H7 (cell line): ENCODE data around the gene SFI1. TPM values are rescaled to one million over a fixed set of nuclear protein-coding genes. Genes with fewer than 3 reads are reported as not detected.
A peak's percentile ranks its signal among the peaks of the same experiment; 100 is the strongest.
"Not testable (repeated sequence)": the region's sequence is repeated elsewhere in the genome, so short reads cannot be mapped to it uniquely, and the experiment has no call there.

ENCODE experiments used
- DNase-seq: peaks from one replicate; pipeline ENCODE4 v3.0.0; 2012
- H3K27me3 ChIP-seq: 2 replicates; pipeline ENCODE4 v1.6.0; 2011; ENCODE audit warnings: mild to moderate bottlenecking, low read length; ENCODE audit not compliant: control insufficient read depth, insufficient read depth
- H3K36me3 ChIP-seq: replicated peaks from 2 replicates; pipeline ENCODE4 v1.5.1; 2011; ENCODE audit warnings: low read length; ENCODE audit not compliant: control insufficient read depth, insufficient read depth
- H3K4me3 ChIP-seq: 2 replicates; pipeline ENCODE4 v1.5.1; 2011; ENCODE audit warnings: low read depth, mild to moderate bottlenecking, control low read depth, low read length, moderate library complexity; ENCODE audit not compliant: insufficient read depth
- total RNA-seq: library from RNA; depleted of rRNA; stranded (reverse); fragments of >200 nt; shearing (Covaris generic); gene quantifications from 2 replicates; pipeline ENCODE4 v1.2.3, GENCODE V29; 2014; rRNA removed

The SFI1 gene
- total RNA-seq, 1 experiment from 2014 or later, result 8.5 TPM

DNA sequence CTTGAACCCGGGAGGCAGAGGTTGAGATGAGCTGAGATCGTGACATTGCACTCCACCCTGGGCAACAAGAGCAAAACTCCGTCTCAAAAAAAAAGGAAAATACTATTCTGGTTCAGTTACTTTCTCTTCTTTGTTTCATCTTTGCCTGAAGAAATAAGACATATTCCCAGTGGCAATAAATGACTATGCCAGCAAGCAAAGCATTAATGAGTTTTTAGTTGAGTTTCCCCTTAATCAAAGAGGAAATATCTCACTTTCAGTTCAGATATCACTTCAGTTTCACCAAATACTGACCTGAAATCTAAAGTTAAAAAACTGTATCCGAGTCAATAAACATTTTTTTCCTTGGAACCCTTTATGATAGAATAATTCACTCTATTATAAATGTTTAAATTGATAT is 155.3 kb downstream of the SFI1 start:
- no peak for DNase-seq
- peaks cover 5% of the 10 kb centered on the region for H3K36me3 ChIP-seq
- H3K4me3 ChIP-seq, result no peak overlapping the region
- H3K27me3 ChIP-seq, result no peaks in the 10 kb centered on the region

DNA sequence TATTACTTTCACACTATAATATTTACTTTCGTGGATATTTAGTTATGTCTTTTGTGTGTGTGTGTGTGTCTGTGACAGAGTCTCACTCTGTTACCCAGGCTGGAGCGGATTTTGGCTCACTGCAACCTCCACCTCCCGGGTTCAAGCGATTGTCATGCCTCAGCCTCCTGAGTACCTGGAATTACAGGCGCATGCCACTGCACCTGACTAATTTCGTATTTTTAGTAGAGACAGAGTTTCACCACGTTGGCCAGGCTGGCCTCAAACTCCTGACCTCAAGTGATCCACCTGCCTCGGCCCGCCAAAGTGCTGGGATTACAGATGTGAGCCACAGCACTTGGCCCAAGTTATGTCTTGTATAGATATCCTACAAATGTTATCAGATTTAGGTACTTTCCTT is 155.8 kb downstream of the SFI1 start:
- peaks cover 2% of the 10 kb centered on the region for H3K36me3 ChIP-seq
- no peaks in the 10 kb centered on the region for H3K27me3 ChIP-seq

DNA sequence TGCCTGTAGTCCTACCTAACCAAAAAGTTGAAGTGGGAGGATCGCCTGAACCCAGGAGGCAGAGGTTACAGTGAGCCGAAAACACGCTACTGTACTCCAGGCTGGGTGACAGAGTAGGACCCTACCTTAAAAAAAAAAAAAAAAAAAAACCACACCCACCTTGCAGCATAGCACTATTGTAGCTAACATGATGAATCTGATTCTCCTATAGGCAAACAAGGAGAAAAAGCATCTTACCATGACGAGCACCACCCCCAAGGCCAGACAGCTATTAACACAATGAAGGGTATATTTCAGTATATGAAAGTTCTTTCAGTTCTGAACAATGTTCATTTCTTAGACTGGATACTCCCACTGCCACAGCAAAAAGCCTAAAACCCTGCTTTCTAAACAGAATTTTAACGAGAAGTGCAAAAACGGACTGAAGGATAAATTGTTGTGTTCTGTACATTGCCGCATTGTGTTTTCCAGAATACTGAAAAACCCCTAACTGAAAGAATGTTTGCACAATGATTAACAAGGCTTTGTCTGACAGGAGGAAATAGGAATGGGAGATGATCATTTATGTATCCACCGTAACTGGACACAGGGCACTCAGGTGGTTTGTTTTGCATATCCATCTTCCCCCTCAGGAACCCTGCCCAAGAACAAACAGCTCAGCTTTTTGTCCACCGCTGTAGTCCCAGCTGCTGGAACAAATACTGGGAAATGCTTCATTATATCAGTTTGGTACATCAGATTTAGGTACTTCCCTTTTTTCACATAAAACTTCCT is 156.8 kb downstream of the SFI1 start:
- DNase-seq, result no peak
- Histone ChIP-seq H3K4me3 (no peak overlapping the region), H3K27me3 (no peaks in the 10 kb centered on the region), H3K36me3 (peaks cover 2% of the 10 kb centered on the region)

More for the DNA sequence above, 155.8 kb downstream of the SFI1 start:
- no peak for DNase-seq
- H3K4me3 ChIP-seq, result no peak overlapping the region

DNA sequence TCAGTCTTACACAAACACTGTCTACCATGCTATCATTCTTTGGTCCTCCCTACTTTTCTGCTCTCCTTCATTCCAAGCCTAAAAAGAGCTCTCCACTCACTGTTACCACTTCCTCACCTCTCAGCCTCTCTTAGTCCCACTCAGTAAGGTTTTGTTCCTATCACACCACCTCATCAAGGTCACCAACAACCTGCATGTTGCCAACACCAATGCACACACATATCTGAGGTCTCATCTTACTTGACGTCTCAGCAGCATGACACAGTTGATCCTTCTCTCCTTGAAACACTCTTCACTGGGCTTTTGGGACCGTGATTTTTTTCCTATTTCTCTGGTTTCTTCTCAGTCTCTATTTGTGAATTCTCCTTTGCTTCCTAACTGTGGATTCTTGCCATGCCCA is 157.6 kb downstream of the SFI1 start:
- Histone ChIP-seq H3K4me3 (no peak overlapping the region), H3K36me3 (peaks cover 2% of the 10 kb centered on the region), H3K27me3 (no peaks in the 10 kb centered on the region)
- no peak for DNase-seq

GRCh38 chr22:31654408-31654807 is 158.1 kb downstream of the SFI1 start:
- DNase-seq, result no peak
- no peaks in the 10 kb centered on the region for H3K27me3 ChIP-seq
- H3K4me3 ChIP-seq, result no peak overlapping the region
- H3K36me3 ChIP-seq, result no peaks in the 10 kb centered on the region

DNA sequence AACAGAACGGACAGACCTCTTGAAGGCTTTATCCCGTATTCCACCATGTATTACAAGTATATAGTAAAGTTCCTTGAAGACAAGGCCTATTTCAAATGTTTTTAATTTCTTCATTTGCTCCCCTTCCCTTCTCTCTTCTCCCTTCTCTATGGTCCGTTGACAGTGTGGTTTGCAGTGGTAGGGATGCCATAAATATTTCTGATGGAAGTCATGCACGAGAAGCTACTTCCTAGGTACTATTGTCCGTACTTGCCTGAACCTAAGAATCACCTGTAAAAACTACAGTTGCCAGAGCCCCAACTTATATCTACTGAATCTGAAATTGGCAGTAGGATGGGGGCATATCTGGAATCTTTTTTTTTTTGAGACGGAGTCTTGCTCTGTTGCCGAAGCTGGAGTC is 162.9 kb downstream of the SFI1 start:
- Histone ChIP-seq H3K4me3 (no peak overlapping the region), H3K27me3 (no peaks in the 10 kb centered on the region), H3K36me3 (no peaks in the 10 kb centered on the region)
- DNase-seq, result no peak

- H3K27me3 ChIP-seq, H3K36me3 ChIP-seq, DNase-seq: not testable (repeated sequence)
- peak overlapping the region; percentile 79 for H3K4me3 ChIP-seq
These were observed 164.6 kb downstream of the SFI1 start for GRCh38 chr22:31660860-31661341.

DNA sequence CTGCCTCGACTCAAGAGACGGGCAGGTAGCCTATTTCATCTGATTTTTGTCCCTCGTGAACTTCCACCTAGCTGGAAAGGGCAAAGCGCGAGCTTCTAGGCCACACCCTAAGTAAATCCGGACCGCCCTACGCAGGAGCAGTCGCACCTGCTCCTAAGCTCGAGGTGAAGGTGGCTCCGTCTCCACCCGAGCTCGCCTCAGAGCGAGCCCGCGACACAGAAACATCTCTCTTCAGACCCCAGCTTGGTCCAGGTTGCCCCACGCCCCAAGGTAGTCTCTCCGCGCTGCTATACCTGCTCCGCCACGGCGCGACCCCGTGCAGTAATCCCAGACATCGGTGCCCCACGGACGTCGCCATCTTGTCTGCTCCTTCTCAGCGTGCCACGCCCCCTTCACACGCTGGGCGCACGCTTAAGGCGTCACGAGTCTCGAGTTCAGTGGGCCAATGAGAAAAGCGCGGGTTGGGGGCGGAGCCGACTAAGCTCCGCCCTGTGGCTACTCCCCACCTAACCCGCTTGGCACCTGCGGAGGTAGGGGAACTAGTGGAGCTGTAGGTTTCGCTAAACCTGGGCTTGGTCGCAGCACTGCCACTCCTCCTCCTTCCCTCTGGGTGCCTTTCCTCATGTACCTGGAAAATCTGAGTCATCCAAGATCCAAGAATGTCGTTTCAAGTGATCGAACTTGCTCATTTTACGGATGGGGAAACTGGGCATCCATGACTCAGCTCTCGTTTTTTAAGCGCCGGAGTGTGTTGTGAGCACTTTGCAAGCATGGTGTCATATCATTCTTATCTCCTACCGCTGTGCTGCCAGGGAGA is 165.7 kb downstream of the SFI1 start, which contains the start of gene PISD:
Gene PISD, minus strand, starts transcription at position 365 of the 817 bp plus-strand sequence. Its CDS starts 7 bp downstream, at position 358.
- peak; percentile 97 for DNase-seq
- Histone ChIP-seq H3K27me3 (no peaks in the 10 kb centered on the region), H3K36me3 (no peaks in the 10 kb centered on the region), H3K4me3 (peak within 1 kb of the TSS; percentile 79)

- H3K4me3 ChIP-seq, result peak overlapping the region; percentile 79
- H3K36me3 ChIP-seq, result no peaks in the 10 kb centered on the region
- no peaks in the 10 kb centered on the region for H3K27me3 ChIP-seq
- no peak for DNase-seq
These were observed 166.3 kb downstream of the SFI1 start for GRCh38 chr22:31662668-31663037.

Other genes starting within 250 kb of the SFI1 start
- 0.76 and 3.9 TPM in 2 replicates for gene PIK3IP1, start 204.0 kb upstream of the SFI1 start, total RNA-seq
- 43.0 and 44.2 TPM in 2 replicates for gene PATZ1, start 150.2 kb upstream of the SFI1 start, total RNA-seq
- gene DRG1, start 96.9 kb upstream of the SFI1 start, total RNA-seq, result 75.9 and 99.9 TPM in 2 replicates
- 9.5 and 13.2 TPM in 2 replicates for gene EIF4ENIF1, start 6.7 kb upstream of the SFI1 start, total RNA-seq
- 70.2 and 72.6 TPM in 2 replicates for gene PISD, start 165.7 kb downstream of the SFI1 start, total RNA-seq